Right lobe of liver (tissue), 6 donors: ENCODE measurements around the gene CRIM1. TPM values are rescaled to one million over a fixed set of nuclear protein-coding genes. Genes with fewer than 3 reads are reported as not detected.
A peak's percentile ranks its signal among the peaks of the same experiment; 100 is the strongest.

Experiments used
- ATAC-seq, 4 donors: fragments of 200-7000 bp; cut with Tn5 transposase; one replicate each; pipeline ENCODE4 v1.9.1; 2020; ENCODE audit warnings: mild to moderate bottlenecking in 4 of 4, moderate library complexity in 4 of 4
- DNase-seq, 3 donors: peaks; one replicate each; pipeline ENCODE4 v3.0.0-alpha.2; 2020
- H3K27ac ChIP-seq, 3 donors: fragments of 200-600 bp; one replicate each; pipeline ENCODE4 v1.8.0; 2022
- H3K27me3 ChIP-seq, 2 donors: fragments of 200-600 bp; one replicate each; pipeline ENCODE4 v1.8.0; 2022
- H3K36me3 ChIP-seq, 4 donors: fragments of 200-600 bp; sonication (generic) in 1 of 4; one replicate each; pipeline versions ENCODE4 v1.5.1 to v1.8.0; 2017 to 2022; ENCODE audit warnings: control low read depth in 1 of 4
- H3K4me1 ChIP-seq, 4 donors: fragments of 200-600 bp; sonication (generic) in 1 of 4; one replicate each; pipeline versions ENCODE4 v1.5.1 to v1.8.0; 2017 to 2022; ENCODE audit warnings: control low read depth in 1 of 4
- H3K4me3 ChIP-seq, 3 donors: fragments of 200-600 bp; one replicate each; pipeline ENCODE4 v1.8.0; 2022
- H3K9me3 ChIP-seq, 4 donors: fragments of 200-600 bp; sonication (generic) in 1 of 4; one replicate each; pipeline versions ENCODE4 v1.5.1 to v1.8.0; 2017 to 2022; ENCODE audit warnings: control low read depth in 1 of 4
- CTCF ChIP-seq, 4 donors: fragments of 200-600 bp in 3 of 4; fragments of 450-650 bp in 1 of 4; IDR thresholded peaks; one replicate each; pipeline versions ENCODE4 v1.5.1 to v1.8.0; 2016 to 2022; ENCODE audit warnings: antibody characterized with exemption in 4 of 4, mild to moderate bottlenecking in 2 of 4
- POLR2A ChIP-seq: fragments of 450-650 bp; IDR thresholded peaks from one replicate; pipeline ENCODE4 v1.6.1; 2017; ENCODE audit warnings: antibody characterized with exemption, mild to moderate bottlenecking
- WGBS: methylation state at CpG from one replicate; pipeline ENCODE4 v1.1.6; 2018; ENCODE audit warnings: low coverage, low lambda C conversion rate; ENCODE audit not compliant: insufficient coverage; ENCODE audit errors: missing lambda C conversion rate; 5-methylcytosine and 5-hydroxymethylcytosine counted together
- intact Hi-C, 2 donors: fragments of 100-400 bp; cut with DNase I; formaldehyde crosslinking; loops; one replicate each; pipeline versions ENCODE4 v1.11.2 to v1.14.1; 2022
- total RNA-seq, 6 experiments: library from RNA; depleted of rRNA in 2 of 6; stranded (reverse); fragments of >200 nt in 2 of 6; fragmentation: NEBNext Ultra II Directional in 3 of 6; extraction: Animal tissue kit (Norgen Biotek cat#: 25700) in 3 of 6; gene quantifications; one replicate each; pipeline versions ENCODE4 v1.1.0 to v1.2.4, GENCODE V29; 2016 to 2023
- donor health status: DM: no; HTN: yes; CAD: no.
- donor health status: DM: no; HTN: no; CAD: no.
- donor health status: DM: no; HTN: no; CAD: no.
- donor health status: DM: no; HTN: yes; CAD: no.
- donor health status: DM: no; HTN: yes; CAD: no.

The CRIM1 gene
- total RNA-seq, 6 experiments from 2014 or later: 4.2 to 30.5 (median 16.7) TPM

- H3K4me3 ChIP-seq: no peak overlapping the region
- H3K27me3 ChIP-seq: no peaks in the 10 kb centered on the region
- H3K9me3 ChIP-seq: no peaks in the 10 kb centered on the region
- TF ChIP-seq POLR2A: no peak
- no peak overlapping the region for H3K27ac ChIP-seq
- DNase-seq (no peak), ATAC-seq (peak in 2 of 4 donors; percentile 48 to 52)
- WGBS: 27% methylated on average over 6 of the region's 6 CpGs
- no peaks in the 10 kb centered on the region for H3K36me3 ChIP-seq
- intact Hi-C loops: no loop called here
- no peaks in the 10 kb centered on the region for H3K4me1 ChIP-seq
Observed at GRCh38 chr2:36441816-36442215, 86.2 kb downstream of the CRIM1 start.

GRCh38 chr2:36444216-36444936, 88.8 kb downstream of the CRIM1 start:
- no peak for TF ChIP-seq POLR2A
- no peak for TF ChIP-seq CTCF (IDR thresholded peaks at IDR 0.05)
- intact Hi-C loops: no loop called here
- DNase-seq: no peak
- Histone ChIP-seq H3K4me3 (no peak overlapping the region), H3K27me3 (no peaks in the 10 kb centered on the region), H3K36me3 (peaks cover 0 to 2% (median 0%) of the 10 kb centered on the region in 4 donors), H3K27ac (no peak overlapping the region), H3K9me3 (no peaks in the 10 kb centered on the region), H3K4me1 (no peaks in the 10 kb centered on the region)
- ATAC-seq: no peak
- 66% methylated on average over 7 of the region's 7 CpGs for WGBS

DNA sequence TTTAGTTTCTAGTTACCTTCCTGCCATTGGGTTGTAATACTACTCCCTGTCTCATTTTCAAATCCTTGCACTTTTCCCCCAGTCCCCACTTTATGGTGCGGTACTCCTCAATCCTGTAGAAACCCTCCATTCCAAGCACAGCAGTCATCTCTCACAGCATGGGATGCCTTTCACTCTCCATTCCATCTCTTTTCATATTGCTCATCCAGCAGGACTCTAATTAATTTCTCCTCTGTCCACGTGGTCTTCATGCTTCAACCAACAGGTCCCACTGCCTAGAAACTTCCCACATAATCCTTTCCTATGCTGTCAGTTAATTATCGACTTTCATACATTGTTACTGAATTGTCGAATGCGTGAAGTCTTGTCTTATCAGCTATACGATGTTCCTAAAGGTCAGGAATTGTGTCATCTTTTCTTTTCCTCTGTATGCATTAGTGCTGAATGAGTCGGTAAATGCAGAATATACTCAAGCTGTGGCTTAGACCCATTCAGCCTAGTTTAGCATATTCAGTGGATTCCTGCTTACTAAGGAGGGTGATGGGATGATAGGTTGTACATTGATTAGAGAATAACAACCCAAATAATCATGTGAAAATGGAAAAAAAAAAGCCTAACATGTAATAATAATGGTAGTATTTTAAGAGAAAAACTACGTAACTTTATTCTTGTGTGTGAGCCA, 89.7 kb downstream of the CRIM1 start:
- intact Hi-C loops: no loop called here
- Histone ChIP-seq H3K9me3 (no peaks in the 10 kb centered on the region), H3K27ac (no peak overlapping the region), H3K4me1 (no peaks in the 10 kb centered on the region), H3K4me3 (no peak overlapping the region), H3K36me3 (peaks cover 0 to 2% (median 0%) of the 10 kb centered on the region in 4 donors), H3K27me3 (no peaks in the 10 kb centered on the region)
- TF ChIP-seq POLR2A (no peak), CTCF (IDR thresholded peaks at IDR 0.05) (no peak)
- 79% methylated on average over 8 of the region's 8 CpGs for WGBS
- ATAC-seq (no peak), DNase-seq (no peak)

DNA sequence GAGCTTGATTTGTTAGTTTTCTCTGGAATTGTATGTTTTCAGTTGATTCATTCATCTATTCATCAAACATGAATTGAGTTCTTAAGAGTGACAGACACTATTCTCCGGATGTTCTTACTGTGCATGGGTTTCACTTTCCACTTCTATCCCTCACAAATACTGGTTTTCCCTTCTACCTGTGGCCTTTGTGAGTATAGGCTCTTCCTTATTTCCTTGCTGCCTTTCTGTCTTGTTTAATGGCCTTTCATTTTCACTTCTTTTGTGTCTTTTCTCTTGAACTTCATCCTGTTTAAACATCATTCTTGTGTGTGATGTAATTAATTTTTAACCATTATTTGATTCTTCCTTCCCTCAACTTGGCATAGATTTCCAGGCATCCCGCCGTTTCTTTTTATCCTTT, 90.7 kb downstream of the CRIM1 start:
- WGBS: 35% methylated on average over 3 of the region's 3 CpGs
- Histone ChIP-seq H3K9me3 (no peaks in the 10 kb centered on the region), H3K27ac (no peak overlapping the region), H3K4me3 (no peak overlapping the region), H3K27me3 (no peaks in the 10 kb centered on the region), H3K36me3 (peaks cover 0 to 2% (median 0%) of the 10 kb centered on the region in 4 donors), H3K4me1 (no peaks in the 10 kb centered on the region)
- TF ChIP-seq POLR2A: no peak
- no peak for TF ChIP-seq CTCF (IDR thresholded peaks at IDR 0.05)
- DNase-seq (no peak), ATAC-seq (no peak)
- intact Hi-C loops: no loop called here

DNA sequence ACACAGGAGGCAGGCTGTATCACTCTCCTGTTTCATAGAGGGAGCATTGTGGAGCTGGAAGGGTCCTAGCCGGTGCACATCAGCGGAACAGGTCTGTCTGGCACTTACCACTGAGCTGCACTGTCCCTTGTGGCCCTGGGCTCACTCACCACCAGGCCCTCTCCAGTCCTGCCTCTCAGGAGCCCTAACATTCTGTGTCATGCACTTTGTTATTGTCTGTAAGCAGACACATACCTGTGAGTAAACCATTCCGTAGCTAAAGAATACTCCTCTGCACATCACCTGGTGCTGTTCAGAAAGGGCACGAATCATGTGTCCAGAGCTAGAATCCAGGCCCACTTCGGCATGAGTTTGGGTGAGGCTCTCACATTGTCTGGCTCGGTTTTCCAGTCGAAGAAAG, 93.6 kb downstream of the CRIM1 start:
- Histone ChIP-seq H3K4me3 (no peak overlapping the region), H3K36me3 (peaks cover 0 to 2% (median 0%) of the 10 kb centered on the region in 4 donors), H3K4me1 (no peaks in the 10 kb centered on the region), H3K9me3 (no peaks in the 10 kb centered on the region), H3K27me3 (no peaks in the 10 kb centered on the region), H3K27ac (peak overlapping the region in 1 of 3 donors; percentile 11)
- TF ChIP-seq POLR2A (no peak), CTCF (IDR thresholded peaks at IDR 0.05) (no peak)
- WGBS: 59% methylated on average over 5 of the region's 7 CpGs
- intact Hi-C loops: no loop called here
- ATAC-seq (no peak), DNase-seq (no peak)
